ENCODE data around the gene DBH. TPM values are rescaled to one million over a fixed set of nuclear protein-coding genes. Genes with fewer than 3 reads are reported as not detected.

Gene DBH
- total RNA-seq, 2 donors from 2014 or later = not detected

DNA sequence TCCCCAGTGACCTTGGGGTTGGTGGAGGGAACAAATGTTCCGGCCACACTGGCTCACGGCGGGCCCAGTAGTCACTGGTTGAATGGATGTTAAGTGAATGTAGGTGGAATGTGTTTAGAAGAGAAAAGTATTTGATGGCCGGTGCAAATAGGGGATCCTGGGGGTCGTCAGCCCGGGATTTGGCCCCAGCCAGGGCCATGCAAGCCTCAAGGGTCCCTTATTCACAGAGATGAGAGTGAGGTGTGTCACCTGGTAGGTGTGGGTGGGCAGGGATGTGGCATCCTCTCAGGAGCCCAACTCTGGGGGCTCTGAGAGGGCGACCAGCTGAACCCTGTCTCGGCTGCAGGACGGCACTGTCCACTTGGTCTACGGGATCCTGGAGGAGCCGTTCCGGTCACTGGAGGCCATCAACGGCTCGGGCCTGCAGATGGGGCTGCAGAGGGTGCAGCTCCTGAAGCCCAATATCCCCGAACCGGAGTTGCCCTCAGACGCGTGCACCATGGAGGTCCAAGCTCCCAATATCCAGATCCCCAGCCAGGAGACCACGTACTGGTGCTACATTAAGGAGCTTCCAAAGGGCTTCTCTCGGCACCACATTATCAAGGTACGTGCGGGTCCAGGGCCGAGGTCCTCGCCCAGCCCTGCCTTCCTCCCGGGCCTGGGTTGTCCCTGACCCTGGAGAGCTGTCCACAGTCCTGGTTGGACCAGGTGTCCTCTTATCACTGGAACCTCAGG, 5.9 kb downstream of the DBH start:
- ATAC-seq (no peak), DNase-seq (no peak)
- H3K4me3 ChIP-seq = no peak overlapping the region
- no peaks in the 10 kb centered on the region for H3K36me3 ChIP-seq (replicated peaks in 1 of 2; ENCODE audit: insufficient read depth in 1 of 2, low read depth in 2 of 2)
- H3K27ac ChIP-seq = no peak overlapping the region
- intact Hi-C loops (cut with DNase I) = no loop called here
- TF ChIP-seq, protein P1, sequence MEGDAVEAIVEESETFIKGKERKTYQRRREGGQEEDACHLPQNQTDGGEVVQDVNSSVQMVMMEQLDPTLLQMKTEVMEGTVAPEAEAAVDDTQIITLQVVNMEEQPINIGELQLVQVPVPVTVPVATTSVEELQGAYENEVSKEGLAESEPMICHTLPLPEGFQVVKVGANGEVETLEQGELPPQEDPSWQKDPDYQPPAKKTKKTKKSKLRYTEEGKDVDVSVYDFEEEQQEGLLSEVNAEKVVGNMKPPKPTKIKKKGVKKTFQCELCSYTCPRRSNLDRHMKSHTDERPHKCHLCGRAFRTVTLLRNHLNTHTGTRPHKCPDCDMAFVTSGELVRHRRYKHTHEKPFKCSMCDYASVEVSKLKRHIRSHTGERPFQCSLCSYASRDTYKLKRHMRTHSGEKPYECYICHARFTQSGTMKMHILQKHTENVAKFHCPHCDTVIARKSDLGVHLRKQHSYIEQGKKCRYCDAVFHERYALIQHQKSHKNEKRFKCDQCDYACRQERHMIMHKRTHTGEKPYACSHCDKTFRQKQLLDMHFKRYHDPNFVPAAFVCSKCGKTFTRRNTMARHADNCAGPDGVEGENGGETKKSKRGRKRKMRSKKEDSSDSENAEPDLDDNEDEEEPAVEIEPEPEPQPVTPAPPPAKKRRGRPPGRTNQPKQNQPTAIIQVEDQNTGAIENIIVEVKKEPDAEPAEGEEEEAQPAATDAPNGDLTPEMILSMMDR (IDR thresholded peaks at IDR 0.05) = no peak
- TF ChIP-seq POLR2A (IDR thresholded peaks at IDR 0.05) = no peak
- no peaks in the 10 kb centered on the region for H3K4me1 ChIP-seq
- H3K9me3 ChIP-seq = no peaks in the 10 kb centered on the region
- no peaks in the 10 kb centered on the region for H3K27me3 ChIP-seq
- 70 to 85% methylated on average over 10 to 25 of the region's 25 CpGs for WGBS, 2 donors

DNA sequence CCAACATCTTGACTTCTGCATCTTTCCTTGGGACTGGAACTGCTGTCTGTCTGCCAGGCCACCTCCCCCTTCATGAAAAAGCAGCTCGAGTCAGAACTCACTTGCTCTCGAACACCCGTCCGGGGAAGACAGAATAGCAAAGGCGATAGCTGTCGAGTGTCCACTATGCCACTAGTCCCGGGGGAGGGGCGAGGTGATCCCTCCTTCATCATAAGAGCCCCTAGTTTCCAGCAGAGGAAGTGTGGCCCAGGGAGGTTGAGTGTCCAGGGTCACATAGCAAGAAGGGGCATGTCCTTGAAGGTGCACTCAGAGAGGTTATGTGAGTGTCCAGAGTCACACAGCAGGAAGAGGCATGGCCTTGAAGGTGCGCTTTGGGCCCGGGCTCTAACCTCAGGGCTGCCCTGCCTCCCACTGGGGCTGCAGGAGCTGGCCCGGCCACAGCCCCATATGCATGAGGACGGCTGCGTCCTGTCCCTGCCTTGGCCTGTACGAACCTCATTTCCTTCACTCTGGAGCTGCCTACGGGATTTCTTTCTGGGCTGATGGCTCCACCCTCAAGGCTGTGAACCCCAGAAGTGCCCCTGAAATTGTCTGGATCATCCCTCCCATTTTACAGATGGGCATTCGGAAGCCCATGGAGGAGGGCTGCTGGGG, 6.7 kb downstream of the DBH start:
- DNase-seq (no peak), ATAC-seq (no peak)
- Histone ChIP-seq H3K36me3 (replicated peaks in 1 of 2; ENCODE audit: insufficient read depth in 1 of 2, low read depth in 2 of 2) (no peaks in the 10 kb centered on the region), H3K9me3 (no peaks in the 10 kb centered on the region), H3K4me1 (no peaks in the 10 kb centered on the region), H3K27me3 (no peaks in the 10 kb centered on the region), H3K27ac (no peak overlapping the region), H3K4me3 (no peak overlapping the region)
- intact Hi-C loops (cut with DNase I) = no loop called here
- WGBS, 2 donors = 67 to 76% methylated on average over 8 to 16 of the region's 16 CpGs
- no peak for TF ChIP-seq POLR2A (IDR thresholded peaks at IDR 0.05)
- TF ChIP-seq, protein P1 (IDR thresholded peaks at IDR 0.05) = no peak

DNA sequence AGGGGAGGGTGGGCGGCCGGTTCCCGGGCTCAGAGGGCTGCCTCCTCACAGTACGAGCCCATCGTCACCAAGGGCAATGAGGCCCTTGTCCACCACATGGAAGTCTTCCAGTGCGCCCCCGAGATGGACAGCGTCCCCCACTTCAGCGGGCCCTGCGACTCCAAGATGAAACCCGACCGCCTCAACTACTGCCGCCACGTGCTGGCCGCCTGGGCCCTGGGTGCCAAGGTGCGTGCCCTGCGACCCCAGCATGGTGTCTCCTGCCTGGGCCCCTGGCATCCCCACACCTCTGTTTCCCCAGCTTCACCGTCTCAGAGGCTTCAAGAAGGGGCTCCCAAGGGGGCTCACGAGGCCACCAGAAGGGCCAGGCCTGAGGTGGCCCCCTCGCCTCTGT, 7.2 kb downstream of the DBH start:
- no peak for ATAC-seq
- H3K27ac ChIP-seq = no peak overlapping the region
- intact Hi-C loops (cut with DNase I) = no loop called here
- H3K4me1 ChIP-seq = no peaks in the 10 kb centered on the region
- 85 to 86% methylated on average over 7 to 20 of the region's 20 CpGs for WGBS, 2 donors
- no peak for DNase-seq
- H3K36me3 ChIP-seq (replicated peaks in 1 of 2; ENCODE audit: insufficient read depth in 1 of 2, low read depth in 2 of 2) = no peaks in the 10 kb centered on the region
- no peak overlapping the region for H3K4me3 ChIP-seq
- no peak for TF ChIP-seq POLR2A (IDR thresholded peaks at IDR 0.05)
- TF ChIP-seq, protein P1 (IDR thresholded peaks at IDR 0.05) = no peak
- no peaks in the 10 kb centered on the region for H3K9me3 ChIP-seq
- H3K27me3 ChIP-seq = no peaks in the 10 kb centered on the region

DNA sequence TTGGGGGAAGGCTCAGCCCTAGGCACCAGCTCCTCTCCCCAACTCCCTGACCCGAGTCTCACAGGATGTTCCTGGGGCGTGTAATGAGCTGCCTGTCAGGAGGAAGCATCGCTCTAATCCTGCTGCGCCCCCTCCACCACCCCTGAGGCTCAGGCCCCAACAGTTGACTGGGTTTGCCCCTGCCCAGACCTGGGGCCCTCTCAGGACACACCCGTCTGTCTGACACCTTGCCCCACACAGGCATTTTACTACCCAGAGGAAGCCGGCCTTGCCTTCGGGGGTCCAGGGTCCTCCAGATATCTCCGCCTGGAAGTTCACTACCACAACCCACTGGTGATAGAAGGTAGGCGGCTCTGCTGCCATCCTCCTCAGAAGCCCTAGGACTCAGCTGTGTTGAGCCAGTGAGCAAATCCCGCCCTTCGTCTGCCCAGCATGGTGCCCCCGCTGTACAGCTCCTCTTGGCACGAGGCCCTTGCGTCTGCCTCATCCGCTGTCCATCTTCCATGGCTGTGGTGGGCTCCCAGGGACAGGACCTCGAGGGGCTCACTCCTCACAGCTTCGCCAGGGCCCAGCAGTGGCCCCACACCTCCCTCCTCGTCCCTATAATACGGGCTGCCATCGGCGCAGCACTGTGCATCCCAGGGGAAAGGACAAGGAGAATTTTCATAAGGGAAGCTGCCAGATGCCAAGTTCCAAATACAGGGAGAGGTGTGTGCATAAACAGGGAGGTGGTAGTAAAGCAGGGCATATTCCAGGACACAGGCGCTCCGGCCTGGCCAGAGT, 8.0 kb downstream of the DBH start:
- WGBS, 2 donors = 77 to 80% methylated on average over 17 to 23 of the region's 23 CpGs
- Histone ChIP-seq H3K4me1 (no peaks in the 10 kb centered on the region), H3K27ac (no peak overlapping the region), H3K4me3 (no peak overlapping the region), H3K9me3 (no peaks in the 10 kb centered on the region), H3K27me3 (no peaks in the 10 kb centered on the region), H3K36me3 (replicated peaks in 1 of 2; ENCODE audit: insufficient read depth in 1 of 2, low read depth in 2 of 2) (no peaks in the 10 kb centered on the region)
- no peak for TF ChIP-seq POLR2A (IDR thresholded peaks at IDR 0.05)
- TF ChIP-seq, protein P1 (IDR thresholded peaks at IDR 0.05) = no peak
- no peak for ATAC-seq
- intact Hi-C loops (cut with DNase I) = no loop called here
- DNase-seq = no peak

Data from body of pancreas (tissue), 4 donors.